Measurements from ENCODE around the gene ATAD3C.

DNA sequence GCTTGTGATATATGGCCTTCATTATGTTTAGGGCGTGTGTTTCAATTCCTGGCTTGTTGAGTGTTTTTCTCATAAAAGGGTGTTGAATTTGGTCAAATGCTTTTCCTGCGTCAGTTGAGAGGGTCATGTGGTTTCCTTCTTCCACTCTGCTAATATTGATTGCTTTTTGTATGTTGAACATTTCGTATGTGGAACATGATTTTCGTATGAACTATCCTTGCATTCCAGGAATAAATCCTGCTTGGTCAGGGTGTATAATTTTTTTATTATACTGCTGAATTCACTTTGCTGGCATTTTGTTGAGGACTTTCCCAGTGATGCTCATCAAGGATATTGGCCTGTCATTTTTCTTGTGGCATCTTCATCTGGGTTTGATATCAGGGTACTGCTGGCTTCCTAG lies 57.8 kb downstream of the ATAD3C start:
- TF ChIP-seq, protein P1, sequence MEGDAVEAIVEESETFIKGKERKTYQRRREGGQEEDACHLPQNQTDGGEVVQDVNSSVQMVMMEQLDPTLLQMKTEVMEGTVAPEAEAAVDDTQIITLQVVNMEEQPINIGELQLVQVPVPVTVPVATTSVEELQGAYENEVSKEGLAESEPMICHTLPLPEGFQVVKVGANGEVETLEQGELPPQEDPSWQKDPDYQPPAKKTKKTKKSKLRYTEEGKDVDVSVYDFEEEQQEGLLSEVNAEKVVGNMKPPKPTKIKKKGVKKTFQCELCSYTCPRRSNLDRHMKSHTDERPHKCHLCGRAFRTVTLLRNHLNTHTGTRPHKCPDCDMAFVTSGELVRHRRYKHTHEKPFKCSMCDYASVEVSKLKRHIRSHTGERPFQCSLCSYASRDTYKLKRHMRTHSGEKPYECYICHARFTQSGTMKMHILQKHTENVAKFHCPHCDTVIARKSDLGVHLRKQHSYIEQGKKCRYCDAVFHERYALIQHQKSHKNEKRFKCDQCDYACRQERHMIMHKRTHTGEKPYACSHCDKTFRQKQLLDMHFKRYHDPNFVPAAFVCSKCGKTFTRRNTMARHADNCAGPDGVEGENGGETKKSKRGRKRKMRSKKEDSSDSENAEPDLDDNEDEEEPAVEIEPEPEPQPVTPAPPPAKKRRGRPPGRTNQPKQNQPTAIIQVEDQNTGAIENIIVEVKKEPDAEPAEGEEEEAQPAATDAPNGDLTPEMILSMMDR (IDR thresholded peaks at IDR 0.05) = no peak
- TF ChIP-seq POLR2A (IDR thresholded peaks at IDR 0.05) = no peak

Measured in esophagus squamous epithelium (tissue), 4 donors.